H9 (cell line): Measurements from ENCODE around the gene B4GALT6. TPM values are rescaled to one million over a fixed set of nuclear protein-coding genes. Genes with fewer than 3 reads are reported as not detected.

Experiments
- DNase-seq: peaks from one replicate; pipeline ENCODE4 v3.0.0-alpha.2; 2017
- H2AFZ ChIP-seq: one replicate; pipeline ENCODE4 v1.6.1; 2013; ENCODE audit warnings: mild to moderate bottlenecking, low read length, control low read depth, moderate library complexity
- H2AK5ac ChIP-seq: 2 replicates; pipeline ENCODE4 v1.6.1; 2013; ENCODE audit warnings: low read length, control low read depth, mixed read lengths; ENCODE audit not compliant: insufficient read length
- H2BK120ac ChIP-seq: one replicate; pipeline ENCODE4 v1.6.1; 2013; ENCODE audit warnings: low read depth, mild to moderate bottlenecking, low read length, control low read depth, inconsistent platforms; ENCODE audit not compliant: poor library complexity, severe bottlenecking
- H2BK12ac ChIP-seq: 2 replicates; pipeline ENCODE4 v1.6.1; 2013; ENCODE audit warnings: low read length, control low read depth, mixed read lengths, low read depth; ENCODE audit not compliant: insufficient read length
- H2BK15ac ChIP-seq: 2 replicates; pipeline ENCODE4 v1.6.1; 2013; ENCODE audit warnings: low read depth, low read length, control low read depth
- H2BK20ac ChIP-seq: one replicate; pipeline ENCODE4 v1.6.1; 2013; ENCODE audit warnings: low read depth, mild to moderate bottlenecking, low read length, control low read depth, inconsistent platforms; ENCODE audit not compliant: poor library complexity, severe bottlenecking
- H2BK5ac ChIP-seq: 2 replicates; pipeline ENCODE4 v1.6.1; 2013; ENCODE audit warnings: low read length, control low read depth, mixed read lengths; ENCODE audit not compliant: insufficient read length
- H3K14ac ChIP-seq: 2 replicates; pipeline ENCODE4 v1.6.1; 2013; ENCODE audit warnings: low read length, control low read depth; ENCODE audit not compliant: insufficient read depth
- H3K18ac ChIP-seq: 2 replicates; pipeline ENCODE4 v1.6.1; 2013; ENCODE audit warnings: low read depth, mild to moderate bottlenecking, mixed read lengths, low read length, control low read depth; ENCODE audit not compliant: insufficient read length
- H3K23ac ChIP-seq: 2 replicates; pipeline ENCODE4 v1.6.1; 2013; ENCODE audit warnings: low read length, control low read depth, mixed read lengths, low read depth; ENCODE audit not compliant: insufficient read length
- H3K23me2 ChIP-seq: 2 replicates; pipeline ENCODE4 v1.6.1; 2013; ENCODE audit warnings: low read depth, mild to moderate bottlenecking, mixed read lengths, low read length, control low read depth; ENCODE audit not compliant: insufficient read length, poor library complexity, severe bottlenecking
- H3K27ac ChIP-seq: 2 replicates; pipeline ENCODE4 v1.5.1; 2013; ENCODE audit warnings: low read length, control low read depth, mixed read lengths, low read depth; ENCODE audit not compliant: insufficient read length
- H3K27me3 ChIP-seq: 2 replicates; pipeline ENCODE4 v1.6.1; 2013; ENCODE audit warnings: low read length, control low read depth, inconsistent platforms; ENCODE audit not compliant: insufficient read depth
- H3K4ac ChIP-seq: 2 replicates; pipeline ENCODE4 v1.6.1; 2013; ENCODE audit warnings: low read depth, mild to moderate bottlenecking, control low read depth, inconsistent platforms, low read length, moderate library complexity
- H3K4me1 ChIP-seq: 2 replicates; pipeline ENCODE4 v1.6.1; 2013; ENCODE audit warnings: low read length, control low read depth, inconsistent platforms; ENCODE audit not compliant: insufficient read depth
- H3K4me2 ChIP-seq: 2 replicates; pipeline ENCODE4 v1.6.1; 2013; ENCODE audit warnings: low read length, control low read depth, mixed read lengths; ENCODE audit not compliant: insufficient read length, insufficient read depth
- H3K56ac ChIP-seq: 2 replicates; pipeline ENCODE4 v1.6.1; 2013; ENCODE audit warnings: low read depth, mild to moderate bottlenecking, mixed read lengths, low read length, control low read depth; ENCODE audit not compliant: insufficient read length
- H3K79me1 ChIP-seq: 2 replicates; pipeline ENCODE4 v1.6.1; 2013; ENCODE audit warnings: low read depth, mild to moderate bottlenecking, moderate library complexity, low read length, control low read depth, inconsistent platforms; ENCODE audit not compliant: insufficient read depth, poor library complexity, severe bottlenecking
- H3K79me2 ChIP-seq: 2 replicates; pipeline ENCODE4 v1.6.1; 2013; ENCODE audit warnings: low read length, control low read depth, inconsistent platforms; ENCODE audit not compliant: insufficient read depth
- H3K9ac ChIP-seq: 2 replicates; pipeline ENCODE4 v1.6.1; 2013; ENCODE audit warnings: low read length, control low read depth, mixed read lengths; ENCODE audit not compliant: insufficient read length; ENCODE audit errors: extremely low read depth
- H3K9me3 ChIP-seq: one replicate; pipeline ENCODE4 v1.6.1; 2013; ENCODE audit warnings: low read depth, low read length, inconsistent platforms; ENCODE audit not compliant: control insufficient read depth
- H3T11ph ChIP-seq: one replicate; pipeline ENCODE4 v1.6.1; 2013; ENCODE audit warnings: mild to moderate bottlenecking, low read length, control low read depth, inconsistent platforms
- H4K20me1 ChIP-seq: one replicate; pipeline ENCODE4 v1.6.1; 2013; ENCODE audit not compliant: control insufficient read depth, insufficient read length, insufficient read depth
- H4K5ac ChIP-seq: 2 replicates; pipeline ENCODE4 v1.6.1; 2013; ENCODE audit warnings: low read depth, mild to moderate bottlenecking, mixed read lengths, low read length, control low read depth; ENCODE audit not compliant: insufficient read length
- H4K8ac ChIP-seq: replicated peaks from 2 replicates; pipeline ENCODE4 v1.6.1; 2013; ENCODE audit warnings: low read length, control low read depth, mixed read lengths, low read depth; ENCODE audit not compliant: insufficient read length
- H4K91ac ChIP-seq: 2 replicates; pipeline ENCODE4 v1.6.1; 2013; ENCODE audit warnings: low read depth, mild to moderate bottlenecking, moderate library complexity, mixed read lengths, low read length, control low read depth; ENCODE audit not compliant: insufficient read length
- H3K27ac Mint-ChIP-seq, 3 experiments: 2 replicates in 2 of 3; 3 replicates in 1 of 3; pipeline ENCODE4 v1.8.0; 2020 to 2021; ENCODE audit warnings: mixed read lengths in 3 of 3, mild to moderate bottlenecking in 1 of 3, moderate library complexity in 1 of 3
- H3K27me3 Mint-ChIP-seq: 2 replicates; pipeline ENCODE4 v1.8.0; 2021; ENCODE audit warnings: low read depth, mild to moderate bottlenecking, moderate library complexity, mixed read lengths
- H3K36me3 Mint-ChIP-seq, 3 experiments: 2 replicates in 2 of 3; 3 replicates in 1 of 3; pipeline ENCODE4 v1.8.0; 2020 to 2021; ENCODE audit warnings: low read depth in 3 of 3, mixed read lengths in 3 of 3; ENCODE audit not compliant: insufficient read depth in 1 of 3
- H3K4me1 Mint-ChIP-seq, 2 experiments: 2 replicates each; pipeline ENCODE4 v1.8.0; 2020; ENCODE audit warnings: mixed read lengths in 2 of 2
- H3K4me3 Mint-ChIP-seq, 2 experiments: 2 replicates in 1 of 2; 3 replicates in 1 of 2; pipeline ENCODE4 v1.8.0; 2020 to 2021; ENCODE audit warnings: mild to moderate bottlenecking in 2 of 2, mixed read lengths in 2 of 2, moderate library complexity in 1 of 2
- H3K9me3 Mint-ChIP-seq, 2 experiments: 2 replicates in 1 of 2; 3 replicates in 1 of 2; pipeline ENCODE4 v1.8.0; 2020; ENCODE audit warnings: mild to moderate bottlenecking in 2 of 2, mixed read lengths in 2 of 2, moderate library complexity in 1 of 2
- CTCF ChIP-seq: fragments of 200-600 bp; sonication (generic); conservative IDR thresholded peaks from 3 replicates; pipeline ENCODE4 v1.8.0; 2021; ENCODE audit warnings: antibody characterized with exemption, mild to moderate bottlenecking
- WGBS: extraction: QIAGEN DNeasy Blood & Tissue Kit; methylation state at CpG from one replicate; pipeline ENCODE4 v1.1.7; 2013; ENCODE audit warnings: missing lambda C conversion rate, low lambda C conversion rate, mixed read lengths; ENCODE audit not compliant: insufficient read length; ENCODE audit errors: extremely low coverage; 5-methylcytosine and 5-hydroxymethylcytosine counted together
- total RNA-seq: library from RNA; stranded (reverse); gene quantifications from 2 replicates; pipeline ENCODE4 v1.2.1, GENCODE V29; 2021

The B4GALT6 gene
- total RNA-seq, 1 experiment from 2014 or later: 34.1 TPM

- Mint-ChIP-seq H3K9me3 (no peaks in the 10 kb centered on the region), H3K27me3 (no peaks in the 10 kb centered on the region), H3K4me3 (no peak overlapping the region), H3K36me3 (peaks cover 8 to 16% (median 11%) of the 10 kb centered on the region in 3 experiments; a peak in 6 of 7 replicates), H3K4me1 (peaks cover 33 to 42% of the 10 kb centered on the region in 2 experiments), H3K27ac (peak overlapping the region in 1 of 3 experiments; percentile 29; a peak in 2 of 7 replicates)
- H4K5ac ChIP-seq: no peak overlapping the region
- H2AFZ ChIP-seq: no peak overlapping the region
- H3K23ac ChIP-seq: no peak overlapping the region
- H4K8ac ChIP-seq: no peak overlapping the region
- H4K20me1 ChIP-seq: no peaks in the 10 kb centered on the region
- H3K14ac ChIP-seq: no peak overlapping the region
- no peaks in the 10 kb centered on the region for H3K27me3 ChIP-seq
- no peak overlapping the region for H2BK120ac ChIP-seq
- H3K79me1 ChIP-seq: no peaks in the 10 kb centered on the region
- no peak overlapping the region for H3K9ac ChIP-seq
- no peak overlapping the region for H2BK12ac ChIP-seq
- no CpG with 5 or more reads among the region's 7 CpGs for WGBS
- H3K4me1 ChIP-seq: peaks cover 10% of the 10 kb centered on the region; the same call in 1 of the 2 replicates
- H3K4ac ChIP-seq: no peak overlapping the region
- no peak overlapping the region for H4K91ac ChIP-seq
- TF ChIP-seq CTCF: no peak; the same call in 2 of the 3 replicates
- H2BK15ac ChIP-seq: no peak overlapping the region
- no peaks in the 10 kb centered on the region for H3K9me3 ChIP-seq
- H3K23me2 ChIP-seq: no peaks in the 10 kb centered on the region
- no peak overlapping the region for H3K27ac ChIP-seq
- no peak overlapping the region for H2AK5ac ChIP-seq
- no peak overlapping the region for H3K56ac ChIP-seq
- no peak overlapping the region for H3K18ac ChIP-seq
- no peak overlapping the region for H2BK20ac ChIP-seq
- no peak overlapping the region for H2BK5ac ChIP-seq
- H3K79me2 ChIP-seq: 0 out of 2 replicates have a peak, but pooled peaks cover 2% of the 10 kb centered on the region
- H3K4me2 ChIP-seq: no peak overlapping the region
- H3T11ph ChIP-seq: no peak overlapping the region
- no peak for DNase-seq
These were observed 37.9 kb downstream of the B4GALT6 start for GRCh38 chr18:31646332-31647126.
